GM18502 (cell line): Measurements from ENCODE around the gene BCL7A.
"Not testable (repeated sequence)": the region's sequence is repeated elsewhere in the genome, so short reads cannot be mapped to it uniquely, and the experiment has no call there.

Experiments
- ATAC-seq: cut with Tn5 transposase; IDR thresholded peaks from one replicate; pipeline ENCODE4 v1.9.1; 2021; ENCODE audit warnings: mild to moderate bottlenecking; ENCODE audit not compliant: unreplicated experiment, poor library complexity

BCL7A gene

DNA sequence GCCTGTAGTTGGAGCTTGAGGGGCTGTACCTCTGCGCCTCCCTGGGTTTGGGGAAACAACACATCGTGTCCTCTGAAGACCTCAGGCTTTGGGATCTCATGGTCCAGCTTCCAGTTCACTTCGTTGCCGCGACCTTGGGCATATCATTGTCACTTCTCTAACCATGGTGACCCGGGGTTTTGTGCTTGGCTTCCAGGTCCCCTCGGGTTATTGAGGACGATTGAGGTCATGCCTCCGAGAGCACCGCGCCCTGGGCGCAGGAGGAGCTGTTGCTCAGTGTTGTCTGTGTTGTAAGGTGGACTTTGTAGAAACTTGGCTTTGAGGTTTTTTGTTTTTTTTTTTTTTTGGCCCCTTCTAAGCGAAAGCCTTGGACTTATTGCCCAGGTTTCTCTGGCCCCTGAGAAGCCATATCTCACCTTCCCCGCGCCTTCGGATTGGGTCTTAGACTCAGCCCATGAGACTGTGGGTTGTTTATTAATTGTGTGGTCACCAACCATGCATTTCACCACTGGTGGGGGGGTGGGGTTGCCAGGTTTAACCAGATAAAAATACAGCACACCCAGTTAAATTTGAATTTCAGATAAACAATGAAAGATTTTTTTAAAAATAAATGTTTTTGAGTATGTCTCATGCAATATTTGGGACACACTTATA is 2.6 kb downstream of the BCL7A start:
- no peak for ATAC-seq

- ATAC-seq = no peak
Measured at GRCh38 chr12:122026706-122027333, 5.1 kb downstream of the BCL7A start.

DNA sequence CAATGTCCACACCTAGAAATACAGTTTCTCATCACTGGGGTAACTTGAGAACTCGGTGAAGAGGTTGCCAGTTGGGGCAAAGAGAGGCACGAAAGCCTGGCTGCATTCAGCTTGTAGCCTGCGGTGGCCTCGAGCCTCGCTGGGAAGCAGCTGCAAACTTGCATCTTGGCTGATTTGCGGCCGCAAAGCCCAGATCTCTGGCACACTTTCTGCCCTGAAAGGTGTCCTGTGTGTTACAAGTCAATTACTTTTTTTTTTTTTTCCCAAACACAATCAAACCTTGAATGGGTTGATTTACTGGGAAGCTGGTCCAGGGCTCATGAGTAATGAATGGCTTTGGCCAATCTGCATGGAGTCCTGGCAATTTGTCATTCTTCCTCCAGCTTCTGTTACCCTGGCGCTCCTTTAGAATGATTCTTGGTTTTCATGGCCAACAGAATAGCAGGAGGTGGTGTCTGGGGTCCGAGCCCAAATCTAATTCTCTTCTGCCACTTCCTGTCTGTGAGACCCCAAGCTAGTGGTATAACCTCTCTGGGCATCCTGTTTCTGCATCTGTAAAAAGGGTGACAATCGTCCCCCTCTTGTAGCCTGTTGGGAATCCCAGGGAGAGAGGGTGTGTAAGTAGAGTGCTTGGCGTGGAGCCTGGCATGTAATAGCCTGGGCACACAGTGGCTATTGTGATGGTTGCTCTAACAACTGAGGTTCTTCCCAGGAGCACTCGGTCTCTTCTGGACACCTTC is 6.7 kb downstream of the BCL7A start:
- ATAC-seq = no peak

GRCh38 chr12:122028905-122029560 is 7.3 kb downstream of the BCL7A start:
- no peak for ATAC-seq

DNA sequence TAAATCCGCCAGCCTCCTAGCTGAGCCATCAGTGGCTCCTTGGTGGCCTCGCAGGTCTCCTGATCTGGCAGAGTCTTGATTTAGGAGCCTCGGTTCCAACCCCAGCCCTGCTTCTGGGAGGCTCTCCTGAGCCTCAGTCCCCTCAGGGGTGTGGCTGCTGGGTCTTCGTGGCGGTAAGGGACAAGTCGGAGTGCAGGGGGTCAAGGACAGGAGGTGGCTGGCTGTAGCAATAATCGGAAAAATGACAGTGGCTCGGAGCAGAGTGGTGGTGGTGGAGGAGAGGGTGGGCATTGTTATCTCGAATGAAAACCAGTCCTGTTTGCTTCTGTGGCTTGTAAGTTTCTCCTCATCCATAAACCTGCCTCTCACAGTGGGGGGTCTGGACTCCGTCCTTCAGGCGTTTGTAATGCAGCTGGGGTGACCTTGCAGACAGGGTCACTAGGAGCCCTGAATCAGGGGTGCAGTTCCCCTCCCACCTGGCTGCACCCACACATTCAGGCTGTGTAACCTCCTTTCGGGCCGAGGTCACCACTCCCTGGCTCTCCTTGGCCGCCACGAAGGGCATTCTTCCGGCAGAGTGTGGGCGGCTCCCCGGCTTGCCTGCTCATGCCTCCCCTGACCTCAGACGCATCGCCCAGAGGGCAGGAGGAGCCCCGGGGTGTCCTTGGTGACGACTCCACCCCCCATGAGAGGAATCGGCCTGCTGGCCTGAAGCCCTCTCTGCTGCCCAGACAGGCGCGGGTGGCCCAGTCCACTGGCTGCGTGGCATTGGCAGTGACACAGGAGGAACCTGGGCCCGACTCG is 8.1 kb downstream of the BCL7A start:
- ATAC-seq = no peak

- no peak for ATAC-seq
Measured at GRCh38 chr12:122030424-122031035, 8.8 kb downstream of the BCL7A start.

- ATAC-seq = no peak
Measured at GRCh38 chr12:122031342-122032216, 9.9 kb downstream of the BCL7A start.

DNA sequence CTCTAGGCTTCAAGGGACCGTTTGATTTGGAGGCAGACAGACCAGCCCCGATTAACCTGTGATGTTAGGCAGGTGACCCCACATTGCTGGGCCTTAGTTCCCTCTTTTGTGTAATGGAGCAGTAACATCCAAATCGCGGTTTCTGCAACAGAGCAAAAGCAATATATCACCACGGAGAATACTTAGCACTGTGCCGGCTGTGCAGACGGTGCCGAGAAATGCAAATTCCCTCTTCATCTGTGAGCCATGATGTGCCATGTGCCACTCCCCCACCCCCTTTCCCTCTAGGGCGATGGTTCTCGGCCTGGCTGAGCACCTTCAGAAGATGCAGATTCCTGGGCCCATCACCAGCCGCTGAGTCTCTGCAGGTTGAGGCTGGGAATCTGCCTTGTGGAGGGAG is 10.9 kb downstream of the BCL7A start:
- ATAC-seq = no peak

DNA sequence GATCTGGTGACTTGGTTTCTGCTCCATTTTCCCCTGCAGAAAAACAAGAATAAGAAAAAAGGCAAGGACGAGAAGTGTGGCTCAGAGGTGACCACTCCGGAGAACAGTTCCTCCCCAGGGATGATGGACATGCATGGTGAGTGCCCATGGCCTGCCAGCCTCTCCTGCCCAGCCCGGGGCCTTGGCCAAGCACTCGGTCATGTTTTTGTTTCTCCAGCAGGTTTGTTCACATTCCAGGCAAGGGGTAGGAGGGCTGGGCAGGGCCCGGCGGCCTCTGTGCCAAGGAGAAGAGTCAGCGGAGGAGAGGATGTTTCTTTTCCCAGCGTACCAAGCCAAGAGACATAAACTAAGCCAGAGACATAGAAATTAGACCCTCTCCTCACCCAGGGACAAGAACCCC is 13.6 kb downstream of the BCL7A start:
- ATAC-seq = no peak

DNA sequence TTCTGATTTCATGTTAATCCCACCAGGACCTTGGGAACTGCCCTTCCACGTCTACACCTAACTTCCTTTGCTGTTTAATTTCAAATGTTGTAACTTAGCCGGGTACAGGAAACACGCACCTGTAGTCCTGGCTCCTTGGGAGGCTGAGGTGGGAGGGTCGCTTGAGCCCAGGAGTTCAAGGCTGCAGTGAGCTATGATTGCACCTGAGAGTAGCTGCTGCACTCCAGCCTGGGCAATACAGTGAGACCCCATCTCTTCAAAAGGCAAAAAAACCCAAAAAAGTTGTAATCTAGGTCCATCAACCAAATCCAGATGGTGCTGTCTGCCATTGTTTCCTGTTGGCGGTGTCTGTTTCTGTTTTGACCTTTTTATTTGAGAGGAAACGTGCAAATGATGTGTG is 14.5 kb downstream of the BCL7A start:
- ATAC-seq = no peak

DNA sequence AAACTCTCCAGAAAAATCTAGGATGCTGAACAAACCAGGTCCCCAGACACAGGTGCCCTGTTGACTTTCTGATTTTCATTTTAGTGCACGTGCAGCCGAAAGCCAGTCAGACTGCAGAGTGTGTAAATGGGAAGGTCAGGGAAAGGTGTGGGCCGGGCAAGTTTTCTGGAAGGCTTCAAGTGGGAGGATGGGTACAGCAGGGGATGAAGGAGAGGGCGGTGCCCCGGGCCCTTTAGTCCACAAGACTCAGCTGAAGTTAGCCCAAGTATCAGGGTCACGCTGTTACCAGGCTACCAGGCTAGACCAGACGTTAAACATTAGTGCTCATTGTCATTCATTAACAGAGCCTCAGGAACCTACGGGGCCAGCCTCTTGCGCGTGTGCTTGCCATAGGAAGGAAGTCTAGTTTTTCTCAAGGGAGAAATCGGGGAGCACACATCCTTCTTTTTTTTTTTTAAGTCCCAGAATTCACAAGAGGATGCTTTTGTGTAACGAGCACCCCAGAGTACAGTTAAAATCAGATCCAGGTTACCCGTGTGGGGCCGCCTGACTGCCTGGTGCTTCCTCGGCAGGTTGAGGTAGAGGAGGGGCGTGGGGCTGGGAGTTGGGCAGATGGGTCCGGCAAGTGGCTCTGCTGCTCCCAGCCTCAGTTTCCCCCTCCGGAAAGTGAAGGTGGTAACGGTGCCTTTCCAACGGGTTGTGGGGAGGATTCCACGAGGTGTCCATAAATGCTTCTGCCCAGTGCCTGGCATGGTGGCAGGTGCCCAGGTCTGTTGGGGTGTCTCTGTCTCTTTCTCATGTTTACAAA is 19.1 kb downstream of the BCL7A start:
- ATAC-seq = no peak

- ATAC-seq = not testable (repeated sequence)
Measured at GRCh38 chr12:122041458-122041857, 19.8 kb downstream of the BCL7A start.

GRCh38 chr12:122042910-122043309 is 21.2 kb downstream of the BCL7A start:
- no peak for ATAC-seq

DNA sequence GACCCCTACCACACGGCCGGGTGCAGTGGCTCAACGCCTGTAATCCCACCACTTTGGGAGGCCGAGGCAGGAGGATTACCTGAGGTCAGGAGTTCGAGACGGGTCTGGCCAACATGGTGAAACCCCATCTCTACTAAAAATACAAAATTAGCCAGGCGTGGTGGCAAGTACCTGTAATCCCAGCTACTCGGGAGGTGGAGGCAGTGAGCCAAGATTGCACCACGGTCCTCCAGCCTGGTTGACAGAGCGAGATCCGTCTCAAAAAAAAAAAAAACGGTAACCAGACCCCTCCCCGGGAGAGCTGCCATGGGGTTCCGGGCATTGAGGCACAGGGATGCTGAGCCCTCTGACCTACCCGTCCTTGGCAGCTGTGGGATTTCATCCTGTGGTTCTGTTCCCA is 21.8 kb downstream of the BCL7A start:
- no peak for ATAC-seq

DNA sequence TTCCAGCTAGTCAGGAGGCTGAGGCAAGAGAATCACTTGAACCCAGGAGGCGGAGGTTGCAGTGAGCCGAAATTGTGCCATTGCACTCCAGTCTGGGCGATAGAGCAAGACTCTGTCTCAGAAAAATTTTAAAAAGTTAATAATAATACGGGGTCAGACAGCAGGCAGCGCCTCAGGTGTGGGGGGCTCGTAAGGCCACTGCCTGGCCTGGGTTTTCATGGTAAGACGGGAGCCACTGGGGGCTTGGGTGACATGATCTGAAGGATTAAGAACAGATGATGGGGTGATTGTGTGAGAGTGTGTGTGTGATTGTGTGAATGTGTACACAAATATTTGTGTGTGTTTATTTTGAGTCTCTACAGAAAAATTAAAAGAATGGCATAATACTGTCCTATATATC is 23.6 kb downstream of the BCL7A start:
- no peak for ATAC-seq

DNA sequence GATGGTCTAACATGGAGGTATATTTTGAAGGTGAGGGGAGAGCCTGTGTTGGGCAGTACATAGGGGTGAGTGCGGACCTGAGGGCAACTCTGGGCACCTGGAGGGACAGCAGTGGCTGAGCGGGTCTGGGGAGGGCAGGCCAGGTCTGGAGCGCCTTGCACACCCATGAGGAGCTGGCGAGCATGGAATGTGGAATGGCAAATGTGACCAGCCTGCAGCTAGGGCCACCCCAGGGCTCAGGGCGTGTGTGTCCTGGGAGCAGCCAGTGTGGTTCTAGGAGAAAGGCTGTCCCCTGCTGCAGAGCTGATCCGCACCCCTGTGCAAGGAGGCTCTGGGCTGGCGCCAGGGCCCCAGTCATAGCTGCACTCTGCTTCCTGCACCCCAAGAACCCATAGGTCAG is 24.5 kb downstream of the BCL7A start:
- no peak for ATAC-seq

GRCh38 chr12:122048151-122048550 is 26.5 kb downstream of the BCL7A start:
- ATAC-seq = no peak

DNA sequence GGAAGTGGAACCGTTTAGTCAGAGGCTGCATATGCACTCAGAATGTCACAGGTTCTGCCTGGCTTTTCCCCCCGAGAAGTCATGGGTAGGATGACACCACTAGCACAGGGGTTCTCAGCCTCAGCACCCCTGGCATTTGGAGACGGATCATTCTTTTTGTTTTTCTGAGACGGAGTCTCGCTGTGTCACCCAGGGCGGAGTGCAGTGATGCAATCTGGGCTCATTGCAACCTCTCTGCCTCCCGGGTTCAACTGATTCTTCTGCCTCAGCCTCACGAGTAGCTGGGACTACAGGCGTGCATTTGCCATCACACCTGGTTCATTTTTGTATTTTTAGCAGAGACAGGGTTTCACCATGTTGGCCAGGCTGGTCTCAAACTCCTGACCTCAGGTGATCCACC is 28.1 kb downstream of the BCL7A start:
- ATAC-seq = no peak
